H1 (cell line): Measurements from ENCODE around the gene NIM1K. TPM values are rescaled to one million over a fixed set of nuclear protein-coding genes. Genes with fewer than 3 reads are reported as not detected.

Experiments
- CTCF ChIA-PET: fragments of 300-600 bp; sonication (Branson Sonifier 250); formaldehyde crosslinking; loops from one replicate; lab custom pipeline; 2021; ENCODE audit not compliant: partially characterized antibody; lab: Charles Lee
- POLR2A ChIA-PET: fragments of 300-600 bp; sonication (Branson Sonifier 250); formaldehyde crosslinking; loops from one replicate; lab custom pipeline; 2021; ENCODE audit warnings: inconsistent platforms; ENCODE audit not compliant: partially characterized antibody; lab: Charles Lee
- DNase-seq, 2 experiments: peaks; one replicate each; pipeline versions ENCODE4 v3.0.0 to v3.0.0-alpha.2; 2010 to 2022; ENCODE audit warnings: low spot score in 2 of 2, low read depth in 1 of 2, mixed read lengths in 1 of 2
- FAIRE-seq: peaks from 2 replicates; lab custom pipeline; 2011; peaks lifted over from hg19 to GRCh38; lab: Jason Lieb, UNC
- H2AFZ ChIP-seq: 2 replicates; pipeline ENCODE4 v1.8.1; 2012; ENCODE audit warnings: low read length, inconsistent platforms
- H2AK5ac ChIP-seq: 2 replicates; pipeline ENCODE4 v1.6.1; 2013; ENCODE audit warnings: low read depth, low read length
- H2BK120ac ChIP-seq: replicated peaks from 2 replicates; pipeline ENCODE3; 2013; ENCODE audit warnings: low read depth, low read length, inconsistent platforms
- H2BK12ac ChIP-seq: 2 replicates; pipeline ENCODE4 v1.6.1; 2013; ENCODE audit warnings: low read depth, low read length
- H2BK15ac ChIP-seq: 2 replicates; pipeline ENCODE4 v1.6.1; 2013; ENCODE audit warnings: low read length
- H2BK20ac ChIP-seq: 2 replicates; pipeline ENCODE4 v1.6.1; 2013; ENCODE audit warnings: low read length
- H2BK5ac ChIP-seq: 2 replicates; pipeline ENCODE4 v1.6.1; 2013; ENCODE audit warnings: low read depth, low read length
- H3K14ac ChIP-seq: 2 replicates; pipeline ENCODE4 v1.6.1; 2013; ENCODE audit warnings: inconsistent platforms; ENCODE audit not compliant: insufficient read length
- H3K18ac ChIP-seq: 2 replicates; pipeline ENCODE4 v1.6.1; 2013; ENCODE audit warnings: low read length; ENCODE audit errors: extremely low read depth
- H3K23ac ChIP-seq: 2 replicates; pipeline ENCODE4 v1.6.1; 2013; ENCODE audit warnings: inconsistent platforms; ENCODE audit not compliant: insufficient read length
- H3K23me2 ChIP-seq: 2 replicates; pipeline ENCODE4 v1.6.1; 2013; ENCODE audit warnings: low read depth, low read length
- H3K27ac ChIP-seq: 2 replicates; pipeline ENCODE4 v1.6.1; 2011; ENCODE audit warnings: low read depth, low read length, inconsistent platforms
- H3K27me3 ChIP-seq, 4 experiments: replicated peaks in 1 of 4; 1 replicate in 1 of 4; 2 replicates in 3 of 4; pipeline versions ENCODE4 v1.6.1 to v1.8.1; 2011 to 2013; ENCODE audit warnings: low read length in 3 of 4, mild to moderate bottlenecking in 3 of 4, inconsistent platforms in 2 of 4, mixed read lengths in 2 of 4, moderate library complexity in 1 of 4; ENCODE audit not compliant: control insufficient read depth in 3 of 4, insufficient read depth in 3 of 4; ENCODE audit errors: extremely low read depth in 1 of 4
- H3K36me3 ChIP-seq, 4 experiments: 2 replicates each; pipeline versions ENCODE4 v1.6.1 to v1.8.1; 2011 to 2013; ENCODE audit warnings: mild to moderate bottlenecking in 4 of 4, low read length in 3 of 4, moderate library complexity in 2 of 4, control low read depth in 1 of 4, inconsistent platforms in 1 of 4; ENCODE audit not compliant: insufficient read depth in 4 of 4, control insufficient read depth in 2 of 4
- H3K4ac ChIP-seq: replicated peaks from 2 replicates; pipeline ENCODE3; 2013; ENCODE audit warnings: low read length, low read depth, mixed read lengths, inconsistent platforms; ENCODE audit not compliant: insufficient read length
- H3K4me1 ChIP-seq, 4 experiments: replicated peaks in 1 of 4; 1 replicate in 1 of 4; 2 replicates in 3 of 4; pipeline versions ENCODE4 v1.6.1 to v1.8.1; 2011 to 2013; ENCODE audit warnings: low read length in 3 of 4, inconsistent platforms in 2 of 4, mixed read lengths in 1 of 4; ENCODE audit not compliant: insufficient read depth in 4 of 4, control insufficient read depth in 3 of 4
- H3K4me2 ChIP-seq, 2 experiments: 2 replicates each; pipeline versions ENCODE4 v1.6.1 to v1.8.1; 2011 to 2013; ENCODE audit warnings: low read depth in 2 of 2, low read length in 2 of 2, control low read depth in 1 of 2, inconsistent platforms in 1 of 2, mild to moderate bottlenecking in 1 of 2; ENCODE audit not compliant: insufficient read depth in 1 of 2
- H3K4me3 ChIP-seq, 4 experiments: fragments of 200-600, 300-600 bp in 1 of 4; sonication (generic), shearing (Covaris generic), sonication (Bioruptor Twin) in 1 of 4; 2 replicates each; pipeline versions ENCODE4 v1.5.1 to v1.8.1; 2011 to 2016; ENCODE audit warnings: low read length in 4 of 4, low read depth in 3 of 4, control low read depth in 2 of 4, inconsistent platforms in 2 of 4, mild to moderate bottlenecking in 2 of 4, mixed read lengths in 1 of 4, moderate library complexity in 1 of 4; ENCODE audit not compliant: insufficient read depth in 2 of 4; ENCODE audit errors: extremely low read depth in 1 of 4
- H3K56ac ChIP-seq: replicated peaks from 2 replicates; pipeline ENCODE3; 2013; ENCODE audit warnings: low read depth, mild to moderate bottlenecking, mixed read lengths, low read length, inconsistent platforms; ENCODE audit not compliant: insufficient read length
- H3K79me1 ChIP-seq: 2 replicates; pipeline ENCODE4 v1.6.1; 2013; ENCODE audit warnings: low read depth, low read length, control low read depth
- H3K79me2 ChIP-seq, 2 experiments: 2 replicates each; pipeline versions ENCODE4 v1.6.1 to v1.8.1; 2012 to 2013; ENCODE audit warnings: low read length in 2 of 2, mild to moderate bottlenecking in 2 of 2, inconsistent platforms in 1 of 2; ENCODE audit not compliant: insufficient read depth in 2 of 2, control insufficient read depth in 1 of 2
- H3K9ac ChIP-seq, 4 experiments: replicated peaks in 1 of 4; 1 replicate in 1 of 4; 2 replicates in 3 of 4; pipeline versions ENCODE4 v1.6.1 to v1.8.1; 2011 to 2013; ENCODE audit warnings: low read depth in 3 of 4, low read length in 3 of 4, control low read depth in 2 of 4, mild to moderate bottlenecking in 2 of 4, moderate library complexity in 2 of 4, inconsistent platforms in 1 of 4; ENCODE audit errors: extremely low read depth in 1 of 4
- H3K9me3 ChIP-seq, 2 experiments: 2 replicates each; pipeline versions ENCODE4 v1.6.1 to v1.8.1; 2012 to 2013; ENCODE audit warnings: mild to moderate bottlenecking in 2 of 2, moderate library complexity in 2 of 2, control low read depth in 1 of 2, inconsistent platforms in 1 of 2, low read depth in 1 of 2, low read length in 1 of 2, mixed read lengths in 1 of 2; ENCODE audit not compliant: insufficient read depth in 2 of 2
- H4K20me1 ChIP-seq, 2 experiments: replicated peaks in 1 of 2; 2 replicates each; pipeline versions ENCODE3 to v1.8.1; 2011 to 2013; ENCODE audit warnings: inconsistent platforms in 2 of 2, low read length in 2 of 2, mild to moderate bottlenecking in 1 of 2; ENCODE audit not compliant: insufficient read depth in 2 of 2, control insufficient read depth in 1 of 2
- H4K5ac ChIP-seq: 2 replicates; pipeline ENCODE4 v1.6.1; 2013; ENCODE audit warnings: low read length, low read depth, mixed read lengths, inconsistent platforms; ENCODE audit not compliant: insufficient read length
- H4K8ac ChIP-seq: 2 replicates; pipeline ENCODE4 v1.8.0; 2013; ENCODE audit warnings: mild to moderate bottlenecking, moderate library complexity, low read length, inconsistent platforms; ENCODE audit not compliant: insufficient read depth; ENCODE audit errors: extremely low read depth
- H4K91ac ChIP-seq: replicated peaks from 2 replicates; pipeline ENCODE3; 2013; ENCODE audit warnings: low read length, mixed read lengths, inconsistent platforms; ENCODE audit not compliant: insufficient read length
- BRCA1 ChIP-seq: IDR thresholded peaks from 2 replicates; pipeline ENCODE4 v1.6.1; 2012; ENCODE audit warnings: low read depth, low read length, improper control_type of control experiment
- CTCF ChIP-seq, 3 experiments: IDR thresholded peaks; 1 replicate in 2 of 3; 2 replicates in 1 of 3; pipeline versions ENCODE4 v1.5.1 to v1.6.1; 2011; ENCODE audit warnings: low read length in 3 of 3, mild to moderate bottlenecking in 3 of 3, inconsistent platforms in 2 of 3, low read depth in 1 of 3, moderate library complexity in 1 of 3; ENCODE audit not compliant: insufficient read depth in 1 of 3; ENCODE audit errors: control extremely low read depth in 1 of 3
- EGR1 ChIP-seq: IDR thresholded peaks from 2 replicates; pipeline ENCODE4 v1.6.1; 2011; ENCODE audit warnings: low read depth, low read length, borderline replicate concordance
- GABPA ChIP-seq: IDR thresholded peaks from 2 replicates; pipeline ENCODE4 v1.6.1; 2011; ENCODE audit warnings: mild to moderate bottlenecking, low read length, moderate library complexity, borderline replicate concordance; ENCODE audit not compliant: insufficient read depth
- HDAC2 ChIP-seq, 2 experiments: fragments of 300-600 bp in 1 of 2; sonication (generic) in 1 of 2; IDR thresholded peaks; 2 replicates each; pipeline ENCODE4 v1.6.1; 2011 to 2012; ENCODE audit warnings: low read depth in 2 of 2, low read length in 2 of 2, mild to moderate bottlenecking in 2 of 2, moderate library complexity in 2 of 2, borderline replicate concordance in 1 of 2, inconsistent platforms in 1 of 2
- JUN ChIP-seq: IDR thresholded peaks from 2 replicates; pipeline ENCODE4 v1.6.1; 2011; ENCODE audit warnings: low read depth, mild to moderate bottlenecking, improper control_type of control experiment, low read length
- RBBP5 ChIP-seq: IDR thresholded peaks from 2 replicates; pipeline ENCODE4 v1.7.1; 2012; ENCODE audit warnings: low read depth, mild to moderate bottlenecking, inconsistent platforms, low read length, moderate library complexity, borderline replicate concordance
- RXRA ChIP-seq: IDR thresholded peaks from 2 replicates; pipeline ENCODE4 v1.6.1; 2011; ENCODE audit warnings: low read depth, mild to moderate bottlenecking, low read length, moderate library complexity; ENCODE audit not compliant: insufficient read depth
- SIRT6 ChIP-seq: IDR thresholded peaks from one replicate; pipeline ENCODE4 v1.7.1; 2012; ENCODE audit warnings: low read length, inconsistent platforms
- TCF12 ChIP-seq: IDR thresholded peaks from 2 replicates; pipeline ENCODE4 v1.6.1; 2011; ENCODE audit warnings: low read depth, mild to moderate bottlenecking, low read length
- WGBS, 2 experiments: shearing (Covaris generic) in 1 of 2; methylation state at CpG; one replicate each; pipeline versions ENCODE4 v1.1.6 to v1.1.7; 2013 to 2015; ENCODE audit warnings: low lambda C conversion rate in 2 of 2, mixed read lengths in 2 of 2, inconsistent platforms in 1 of 2, low coverage in 1 of 2, missing lambda C conversion rate in 1 of 2; ENCODE audit not compliant: insufficient replicate concordance in 2 of 2, insufficient coverage in 1 of 2, insufficient read length in 1 of 2; ENCODE audit errors: extremely low coverage in 1 of 2, missing lambda C conversion rate in 1 of 2; 5-methylcytosine and 5-hydroxymethylcytosine counted together
- polyA plus RNA-seq, 7 experiments: library from polyadenylated mRNA; depleted of rRNA in 3 of 7; stranded (reverse) in 5 of 7; unstranded in 2 of 7; fragments of >200 nt in 5 of 7; fragments of 200-250 nt in 2 of 7; gene quantifications; 1 replicate in 5 of 7; 2 replicates in 1 of 7; 4 replicates in 1 of 7; pipeline versions ENCODE4 v1.2.1 to v1.2.3, GENCODE V29; 2011 to 2013; ENCODE audit warnings: missing spikeins in 2 of 7, mixed read lengths in 2 of 7
- total RNA-seq: library from RNA; stranded (reverse); fragmentation: NEBNext Ultra II Directional; extraction: Animal tissue kit (Norgen Biotek cat#: 25700); gene quantifications from 2 replicates; pipeline ENCODE4 v1.2.1, GENCODE V29; 2021

Gene NIM1K
- total and polyA plus RNA-seq, 2 of the 8 experiments (the other 6 are each of a cell fraction or from before 2014, with no cell fraction given): not detected

- no peak overlapping the region for H3K56ac ChIP-seq
- no peak overlapping the region for H2AK5ac ChIP-seq
- no peak overlapping the region for H4K91ac ChIP-seq
- no peak overlapping the region for H4K5ac ChIP-seq
- no peak overlapping the region for H4K8ac ChIP-seq
- no peak overlapping the region for H3K14ac ChIP-seq
- H3K4ac ChIP-seq: no peak overlapping the region
- H3K23me2 ChIP-seq: no peaks in the 10 kb centered on the region
- WGBS, 2 experiments: 80% methylated on average over 1 of the region's 1 CpG; no CpG with 5 or more reads in 1 of the 2 experiments
- TF ChIP-seq RXRA (no peak), HDAC2 (IDR thresholded peaks at IDR 0.05; ENCODE audit: borderline replicate concordance in 1 of 2, low read depth in 2 of 2, low read length in 2 of 2) (no peak), RBBP5 (no peak), SIRT6 (no peak), EGR1 (no peak), TCF12 (no peak), CTCF (IDR thresholded peaks at IDR 0.05; ENCODE audit: control extremely low read depth in 1 of 3, insufficient read depth in 1 of 3, low read depth in 1 of 3, low read length in 3 of 3) (no peak), GABPA (no peak), BRCA1 (no peak), JUN (no peak)
- POLR2A ChIA-PET: interaction anchor here (0.6 to 0.9 kb wide), 2 partner anchors 10 to 319 kb away, joined by 3 read pairs; partner anchors contain the start of gene TMEM267
- H3K4me1 ChIP-seq: no peaks in the 10 kb centered on the region
- no peak overlapping the region for H3K9ac ChIP-seq
- H3K79me2 ChIP-seq: peaks cover 0 to 2% of the 10 kb centered on the region in 2 experiments; a peak in 1 of 4 replicates
- H3K27ac ChIP-seq: no peak overlapping the region
- H3K18ac ChIP-seq: no peak overlapping the region
- peaks cover 0 to 1% (median 0%) of the 10 kb centered on the region in 4 experiments; a peak in 1 of 7 replicates for H3K27me3 ChIP-seq
- no peak overlapping the region for H2BK5ac ChIP-seq
- peaks cover 0 to 51% (median 17%) of the 10 kb centered on the region in 4 experiments; a peak in 6 of 8 replicates for H3K36me3 ChIP-seq
- H2BK20ac ChIP-seq: no peak overlapping the region
- CTCF ChIA-PET: no interaction called here
- H3K23ac ChIP-seq: no peak overlapping the region
- no peak overlapping the region for H2BK12ac ChIP-seq
- no peak for DNase-seq
- 0 out of 4 replicates have a peak, but pooled peaks cover 0 to 3% of the 10 kb centered on the region in 2 experiments for H3K9me3 ChIP-seq
- no peak overlapping the region for H2AFZ ChIP-seq
- no peaks in the 10 kb centered on the region for H3K79me1 ChIP-seq
- peaks cover 0 to 2% of the 10 kb centered on the region in 2 experiments for H4K20me1 ChIP-seq
- H3K4me2 ChIP-seq: no peak overlapping the region
- FAIRE-seq: no peak
- H3K4me3 ChIP-seq: no peak overlapping the region
- H2BK15ac ChIP-seq: no peak overlapping the region
- no peak overlapping the region for H2BK120ac ChIP-seq
These were observed 26.7 kb upstream of the NIM1K start for GRCh38 chr5:43165323-43165722.
